Activated CD8-positive, alpha-beta T cell treated with anti-CD3 and anti-CD28 coated beads for 36 hours (primary cell): ENCODE results near the gene KRT77. TPM values are rescaled to one million over a fixed set of nuclear protein-coding genes. Genes with fewer than 3 reads are reported as not detected.

Experiments
- ATAC-seq: fragments of 200-7000 bp; cut with Tn5 transposase; one replicate; pipeline ENCODE4 v1.10.0; 2021; ENCODE audit warnings: mild to moderate bottlenecking, moderate library complexity
- CTCF ChIA-PET: fragments of 350-600 bp; sonication (Branson Sonifier 250); formaldehyde crosslinking; loops from one replicate; lab custom pipeline; 2021; ENCODE audit warnings: antibody characterized with exemption; lab: Charles Lee
- POLR2A ChIA-PET: fragments of 350-600 bp; sonication (Branson Sonifier 250); formaldehyde crosslinking; loops from one replicate; lab custom pipeline; 2021; ENCODE audit warnings: antibody characterized with exemption; lab: Charles Lee
- DNase-seq: peaks from one replicate; pipeline ENCODE4 v3.0.0-alpha.2; 2020
- H3K27ac Mint-ChIP-seq: one replicate; pipeline ENCODE4 v1.8.0; 2021; ENCODE audit warnings: mild to moderate bottlenecking, mixed read lengths
- H3K27me3 Mint-ChIP-seq: one replicate; pipeline ENCODE4 v1.8.0; 2021; ENCODE audit warnings: mixed read lengths
- H3K36me3 Mint-ChIP-seq: one replicate; pipeline ENCODE4 v1.8.0; 2021; ENCODE audit warnings: low read depth, mixed read lengths
- H3K4me1 Mint-ChIP-seq: one replicate; pipeline ENCODE4 v1.8.0; 2021; ENCODE audit warnings: low read depth, mixed read lengths
- H3K4me3 Mint-ChIP-seq: one replicate; pipeline ENCODE4 v1.8.0; 2021; ENCODE audit warnings: mild to moderate bottlenecking, moderate library complexity, mixed read lengths
- H3K9me3 Mint-ChIP-seq: one replicate; pipeline ENCODE4 v1.8.0; 2021; ENCODE audit warnings: mixed read lengths
- CTCF ChIP-seq: fragments of 200-600 bp; IDR thresholded peaks from one replicate; pipeline ENCODE4 v1.8.0; 2022; ENCODE audit warnings: antibody characterized with exemption, mild to moderate bottlenecking
- intact Hi-C: fragments of 100-400 bp; cut with micrococcal nuclease; formaldehyde crosslinking; loops from one replicate; pipeline ENCODE4 v1.10.0; 2022
- total RNA-seq, 2 experiments: library from RNA; stranded (reverse); gene quantifications; one replicate each; pipeline ENCODE4 v1.2.3, GENCODE V29; 2021

The KRT77 gene
- total RNA-seq, 2 experiments from 2014 or later = not detected

GRCh38 chr12:52727037-52727436 is 23.7 kb upstream of the KRT77 start:
- Mint-ChIP-seq H3K4me1 (no peaks in the 10 kb centered on the region), H3K36me3 (no peaks in the 10 kb centered on the region), H3K27me3 (no peaks in the 10 kb centered on the region), H3K4me3 (no peak overlapping the region), H3K9me3 (no peaks in the 10 kb centered on the region), H3K27ac (no peak overlapping the region)
- no peak for DNase-seq
- no peak for TF ChIP-seq CTCF
- POLR2A ChIA-PET = interaction anchor here (1.0 kb wide), 1 partner anchor 9 kb away, joined by 3 read pairs; no protein-coding TSS in a partner anchor
- CTCF ChIA-PET = interaction anchor here (0.7 kb wide), 1 partner anchor 144 kb away, joined by 3 read pairs; no protein-coding TSS in a partner anchor
- no peak for ATAC-seq
- intact Hi-C loops = no loop called here

- Mint-ChIP-seq H3K27ac (no peak overlapping the region), H3K9me3 (no peaks in the 10 kb centered on the region), H3K36me3 (no peaks in the 10 kb centered on the region), H3K4me3 (no peak overlapping the region), H3K27me3 (no peaks in the 10 kb centered on the region), H3K4me1 (no peaks in the 10 kb centered on the region)
- ChIA-PET POLR2A (interaction anchor here (1.0 kb wide), 1 partner anchor 10 kb away, joined by 3 read pairs; no protein-coding TSS in a partner anchor), CTCF (no interaction called here)
- intact Hi-C loops = no loop called here
- no peak for ATAC-seq
- TF ChIP-seq CTCF = no peak
- DNase-seq = no peak
Measured at GRCh38 chr12:52726451-52726850, 23.1 kb upstream of the KRT77 start.

GRCh38 chr12:52724384-52724783 is 21.1 kb upstream of the KRT77 start:
- ChIA-PET POLR2A (no interaction called here), CTCF (interaction anchor here (1.5 kb wide), 1 partner anchor 160 kb away, joined by 5 read pairs; no protein-coding TSS in a partner anchor)
- intact Hi-C loops = no loop called here
- H3K36me3 Mint-ChIP-seq = no peaks in the 10 kb centered on the region
- no peak for TF ChIP-seq CTCF
- ATAC-seq (no peak), DNase-seq (no peak)
- H3K4me1 Mint-ChIP-seq = no peaks in the 10 kb centered on the region
- H3K4me3 Mint-ChIP-seq = no peak overlapping the region
- no peaks in the 10 kb centered on the region for H3K9me3 Mint-ChIP-seq
- no peak overlapping the region for H3K27ac Mint-ChIP-seq
- H3K27me3 Mint-ChIP-seq = no peaks in the 10 kb centered on the region

GRCh38 chr12:52722680-52723079 is 19.4 kb upstream of the KRT77 start:
- Mint-ChIP-seq H3K27me3 (no peaks in the 10 kb centered on the region), H3K4me1 (no peaks in the 10 kb centered on the region), H3K4me3 (no peak overlapping the region), H3K27ac (no peak overlapping the region), H3K9me3 (no peaks in the 10 kb centered on the region), H3K36me3 (no peaks in the 10 kb centered on the region)
- POLR2A ChIA-PET = no interaction called here
- ATAC-seq = no peak
- intact Hi-C loops = no loop called here
- no peak for TF ChIP-seq CTCF
- CTCF ChIA-PET = interaction anchor here (1.4 kb wide), 1 partner anchor 148 kb away, joined by 4 read pairs; no protein-coding TSS in a partner anchor
- DNase-seq = no peak

- POLR2A ChIA-PET = no interaction called here
- Mint-ChIP-seq H3K4me1 (no peaks in the 10 kb centered on the region), H3K4me3 (no peak overlapping the region), H3K9me3 (no peaks in the 10 kb centered on the region), H3K36me3 (no peaks in the 10 kb centered on the region), H3K27me3 (no peaks in the 10 kb centered on the region), H3K27ac (no peak overlapping the region)
- DNase-seq (no peak), ATAC-seq (no peak)
- CTCF ChIA-PET = interaction anchor here (1.4 kb wide), 1 partner anchor 149 kb away, joined by 4 read pairs; no protein-coding TSS in a partner anchor
- no peak for TF ChIP-seq CTCF
- intact Hi-C loops = no loop called here
Measured at GRCh38 chr12:52721838-52722470, 18.6 kb upstream of the KRT77 start.
